ENCODE data around the gene AMPH. TPM values are rescaled to one million over a fixed set of nuclear protein-coding genes. Genes with fewer than 3 reads are reported as not detected.

AMPH gene
- total RNA-seq, 2 donors from 2014 or later, result 7.3 to 10.0 TPM

- DNase-seq (ENCODE audit: low spot score), result no peak
- intact Hi-C loops (cut with DNase I), result no loop called here
These were observed 72.3 kb downstream of the AMPH start for GRCh38 chr7:38558761-38559345.

- intact Hi-C loops (cut with DNase I), result no loop called here
- DNase-seq (ENCODE audit: low spot score), result no peak
These were observed 76.6 kb downstream of the AMPH start for GRCh38 chr7:38554586-38554985.

GRCh38 chr7:38550836-38551235 lies 80.3 kb downstream of the AMPH start:
- no peak for DNase-seq (ENCODE audit: low spot score)
- intact Hi-C loops (cut with DNase I), result no loop called here

GRCh38 chr7:38548605-38549004 lies 82.6 kb downstream of the AMPH start:
- DNase-seq (ENCODE audit: low spot score), result no peak
- intact Hi-C loops (cut with DNase I), result no loop called here

GRCh38 chr7:38546763-38547162 lies 84.4 kb downstream of the AMPH start:
- intact Hi-C loops (cut with DNase I), result no loop called here
- no peak for DNase-seq (ENCODE audit: low spot score)

GRCh38 chr7:38545977-38546376 lies 85.2 kb downstream of the AMPH start:
- no peak for DNase-seq (ENCODE audit: low spot score)
- intact Hi-C loops (cut with DNase I), result no loop called here

- intact Hi-C loops (cut with DNase I), result no loop called here
These were observed 89.0 kb downstream of the AMPH start for GRCh38 chr7:38542156-38542555.

GRCh38 chr7:38541440-38541839 lies 89.7 kb downstream of the AMPH start:
- intact Hi-C loops (cut with DNase I), result no loop called here
- DNase-seq (ENCODE audit: low spot score), result no peak

More at GRCh38 chr7:38542156-38542555, 89.0 kb downstream of the AMPH start:
- no peak for DNase-seq (ENCODE audit: low spot score)

- intact Hi-C loops (cut with DNase I), result no loop called here
- no peak for DNase-seq (ENCODE audit: low spot score)
These were observed 91.6 kb downstream of the AMPH start for GRCh38 chr7:38539477-38540081.

- intact Hi-C loops (cut with DNase I), result no loop called here
- no peak for DNase-seq (ENCODE audit: low spot score)
These were observed 96.1 kb downstream of the AMPH start for GRCh38 chr7:38535073-38535472.

GRCh38 chr7:38525857-38526256 lies 105.3 kb downstream of the AMPH start:
- DNase-seq (ENCODE audit: low spot score), result no peak
- intact Hi-C loops (cut with DNase I), result no loop called here

- intact Hi-C loops (cut with DNase I), result no loop called here
- DNase-seq (ENCODE audit: low spot score), result no peak
These were observed 106.4 kb downstream of the AMPH start for GRCh38 chr7:38524786-38525185.

- intact Hi-C loops (cut with DNase I), result no loop called here
- no peak for DNase-seq (ENCODE audit: low spot score)
These were observed 110.4 kb downstream of the AMPH start for GRCh38 chr7:38520741-38521140.

- intact Hi-C loops (cut with DNase I), result no loop called here
These were observed 112.6 kb downstream of the AMPH start for GRCh38 chr7:38518541-38518940.

GRCh38 chr7:38512704-38513103 lies 118.5 kb downstream of the AMPH start:
- no peak for DNase-seq (ENCODE audit: low spot score)
- intact Hi-C loops (cut with DNase I), result no loop called here

More at GRCh38 chr7:38518541-38518940, 112.6 kb downstream of the AMPH start:
- DNase-seq (ENCODE audit: low spot score), result no peak

GRCh38 chr7:38512291-38512690 lies 118.9 kb downstream of the AMPH start:
- intact Hi-C loops (cut with DNase I), result no loop called here
- DNase-seq (ENCODE audit: low spot score), result no peak

GRCh38 chr7:38507384-38507783 lies 123.8 kb downstream of the AMPH start:
- no peak for DNase-seq (ENCODE audit: low spot score)
- intact Hi-C loops (cut with DNase I), result no loop called here

- intact Hi-C loops (cut with DNase I), result no loop called here
- no peak for DNase-seq (ENCODE audit: low spot score)
These were observed 124.4 kb downstream of the AMPH start for GRCh38 chr7:38506756-38507155.

- intact Hi-C loops (cut with DNase I), result no loop called here
- DNase-seq (ENCODE audit: low spot score), result no peak
These were observed 125.2 kb downstream of the AMPH start for GRCh38 chr7:38506004-38506403.

- intact Hi-C loops (cut with DNase I), result no loop called here
- no peak for DNase-seq (ENCODE audit: low spot score)
These were observed 126.5 kb downstream of the AMPH start for GRCh38 chr7:38504684-38505083.

GRCh38 chr7:38502848-38503247 lies 128.3 kb downstream of the AMPH start:
- intact Hi-C loops (cut with DNase I), result no loop called here
- no peak for DNase-seq (ENCODE audit: low spot score)
